Hematopoietic multipotent progenitor cell treated with erythropoietin and hydrocortisone succinate and interleukin-3 and kit ligand, for 15 days (in vitro differentiated cells): ENCODE data around the gene TADA1.
"Not testable (repeated sequence)": the region's sequence is repeated elsewhere in the genome, so short reads cannot be mapped to it uniquely, and the experiment has no call there.

ENCODE experiments used
- DNase-seq: peaks from one replicate; pipeline ENCODE4 v3.0.0-alpha.2; 2015; ENCODE audit warnings: low spot score

TADA1 gene

GRCh38 chr1:166889776-166890175 is 13.7 kb upstream of the TADA1 start:
- no peak for DNase-seq

- DNase-seq = no peak
Measured at GRCh38 chr1:166888373-166889111, 12.5 kb upstream of the TADA1 start.

- no peak for DNase-seq
Measured at GRCh38 chr1:166884971-166885370, 8.9 kb upstream of the TADA1 start.

- no peak for DNase-seq
Measured at GRCh38 chr1:166884040-166884642, 8.1 kb upstream of the TADA1 start.

GRCh38 chr1:166882893-166883292 is 6.8 kb upstream of the TADA1 start:
- no peak for DNase-seq

DNA sequence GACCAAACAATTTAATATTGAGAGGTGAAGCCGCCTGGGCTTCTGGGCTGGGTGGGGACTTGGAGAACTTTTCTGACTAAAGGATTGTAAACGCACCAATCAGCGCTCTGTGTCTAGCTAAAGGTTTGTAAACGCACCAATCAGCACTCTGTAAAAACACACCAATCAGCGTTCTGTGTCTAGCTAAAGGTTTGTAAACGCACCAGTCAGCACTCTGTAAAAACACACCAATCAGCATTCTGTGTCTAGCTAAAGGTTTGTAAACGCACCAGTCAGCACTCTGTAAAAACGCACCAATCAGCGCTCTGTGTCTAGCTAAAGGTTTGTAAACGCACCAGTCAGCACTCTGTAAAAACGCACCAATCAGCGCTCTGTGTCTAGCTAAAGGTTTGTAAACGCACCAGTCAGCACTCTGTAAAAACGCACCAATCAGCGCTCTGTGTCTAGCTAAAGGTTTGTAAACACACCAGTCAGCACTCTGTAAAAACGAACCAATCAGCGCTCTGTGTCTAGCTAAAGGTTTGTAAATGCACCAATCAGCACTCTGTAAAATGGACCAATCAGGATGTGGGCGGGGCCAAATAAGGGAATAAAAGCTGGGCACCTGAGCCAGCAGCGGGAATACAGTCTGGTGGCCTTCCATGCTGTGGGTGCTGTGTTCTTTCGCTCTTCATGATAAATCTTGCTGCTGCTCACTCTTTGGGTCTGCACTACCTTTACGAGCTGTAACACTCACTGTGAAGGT is 2.3 kb upstream of the TADA1 start:
- not testable (repeated sequence) for DNase-seq

DNA sequence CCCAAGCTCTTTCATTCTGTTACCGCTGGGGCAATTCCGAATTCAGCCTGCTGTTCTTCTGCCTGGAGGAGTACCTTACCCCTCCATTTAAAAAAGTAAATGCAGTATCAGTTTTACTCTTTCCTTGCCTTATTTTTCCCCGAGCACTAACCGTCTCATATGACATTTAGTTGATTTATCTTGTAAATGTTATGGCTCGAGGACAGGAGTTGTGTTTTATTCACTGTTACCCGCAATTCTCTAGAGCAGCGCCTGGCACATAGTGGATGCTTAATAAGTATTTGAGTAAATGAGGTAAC is 425 bp upstream of the TADA1 start:
- no peak for DNase-seq

- DNase-seq = no peak
Measured at GRCh38 chr1:166875302-166875733, 746 bp downstream of the TADA1 start.

DNA sequence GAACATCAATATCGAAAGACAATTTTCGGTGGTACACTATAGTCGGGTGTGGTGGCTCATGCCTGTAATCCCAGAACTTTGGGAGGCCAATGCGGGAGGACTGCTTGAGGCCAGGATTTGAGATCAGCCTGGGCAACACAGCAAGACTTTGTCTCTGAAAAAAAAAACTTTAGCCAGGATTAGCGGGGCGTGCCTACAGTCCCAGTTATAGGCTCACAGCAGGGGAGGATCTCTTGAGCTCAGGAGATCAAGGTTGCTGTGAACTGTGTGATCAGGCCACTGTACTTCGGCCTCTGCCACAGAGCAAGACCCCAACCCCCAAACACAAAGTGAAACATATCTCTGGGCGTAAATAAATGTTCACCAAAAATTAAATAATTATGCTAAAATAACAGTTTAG is 1.6 kb downstream of the TADA1 start:
- DNase-seq = no peak

DNA sequence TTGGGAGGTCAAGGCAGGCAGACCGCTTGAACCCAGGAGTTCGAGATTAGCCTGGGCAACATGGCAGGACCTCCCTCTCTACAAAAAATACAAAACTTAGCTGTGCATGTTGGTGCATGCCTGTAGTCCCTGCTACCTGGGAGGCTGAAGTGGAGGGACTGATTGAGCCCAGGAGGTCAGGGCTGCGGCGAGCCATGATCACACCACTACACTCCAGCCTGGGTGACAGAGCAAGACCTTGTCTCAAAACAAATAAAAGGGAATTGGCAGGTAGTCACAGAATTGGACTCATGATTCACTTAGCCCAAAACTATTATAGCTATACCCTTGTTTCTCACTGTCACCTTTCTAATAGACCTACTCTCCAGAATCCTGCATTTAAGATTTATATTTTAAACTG is 5.5 kb downstream of the TADA1 start:
- DNase-seq = no peak

DNA sequence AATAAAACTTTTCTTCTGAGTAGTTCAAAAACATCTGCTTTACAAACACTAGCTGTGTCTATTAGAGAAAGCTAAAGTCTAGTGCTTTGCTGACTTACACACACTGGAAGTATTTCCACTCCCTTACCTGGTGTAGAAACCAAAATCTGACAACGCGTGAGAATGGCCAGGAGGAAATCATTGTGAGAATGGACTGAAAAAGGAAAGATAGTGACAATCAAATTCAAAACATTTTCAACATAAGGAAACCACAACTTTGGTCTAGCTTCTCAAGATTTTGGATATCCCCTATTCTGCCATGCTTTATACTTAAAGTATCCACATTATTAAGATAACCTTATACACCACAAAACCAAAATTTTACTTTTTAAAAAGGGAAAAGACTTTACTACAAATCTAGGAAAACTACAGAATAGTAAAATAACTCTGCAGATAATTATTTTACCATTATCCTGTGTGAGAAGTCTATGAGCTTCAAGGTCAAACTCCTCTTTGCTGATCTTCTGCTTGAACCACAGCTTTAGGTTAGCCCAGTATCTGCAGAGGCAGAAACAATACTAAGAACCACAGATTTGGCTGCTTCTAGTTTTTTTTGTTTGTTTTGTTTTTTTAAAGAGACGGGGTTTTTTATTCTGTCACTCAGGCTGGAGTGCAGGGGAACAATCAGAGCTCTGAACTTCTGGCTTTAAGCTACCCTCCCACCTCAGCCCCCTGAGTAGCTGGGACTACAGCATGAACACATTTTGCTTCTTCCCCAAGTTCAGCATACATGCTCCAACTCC is 6.6 kb downstream of the TADA1 start:
- DNase-seq = no peak

- DNase-seq = no peak
Measured at GRCh38 chr1:166868639-166869038, 7.4 kb downstream of the TADA1 start.

DNA sequence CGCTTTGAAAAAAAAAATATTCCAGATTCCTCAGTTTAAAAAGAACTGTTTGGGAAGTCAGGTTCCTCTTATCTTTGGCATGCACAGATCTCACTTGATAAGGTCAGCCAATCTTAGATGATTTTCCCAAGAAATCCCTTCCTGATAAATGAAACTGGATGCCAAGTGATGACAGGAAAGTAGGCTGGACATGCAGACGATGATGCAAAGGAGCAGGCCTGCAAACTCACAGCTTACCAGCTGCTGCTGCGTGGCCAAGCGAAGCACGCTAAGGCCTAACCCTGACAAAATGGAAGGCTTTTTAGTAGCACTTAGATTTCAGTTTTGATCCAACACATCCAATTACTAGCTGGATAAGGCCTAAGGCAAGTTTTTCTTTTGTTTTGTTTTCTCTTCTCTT is 10.1 kb downstream of the TADA1 start:
- no peak for DNase-seq

DNA sequence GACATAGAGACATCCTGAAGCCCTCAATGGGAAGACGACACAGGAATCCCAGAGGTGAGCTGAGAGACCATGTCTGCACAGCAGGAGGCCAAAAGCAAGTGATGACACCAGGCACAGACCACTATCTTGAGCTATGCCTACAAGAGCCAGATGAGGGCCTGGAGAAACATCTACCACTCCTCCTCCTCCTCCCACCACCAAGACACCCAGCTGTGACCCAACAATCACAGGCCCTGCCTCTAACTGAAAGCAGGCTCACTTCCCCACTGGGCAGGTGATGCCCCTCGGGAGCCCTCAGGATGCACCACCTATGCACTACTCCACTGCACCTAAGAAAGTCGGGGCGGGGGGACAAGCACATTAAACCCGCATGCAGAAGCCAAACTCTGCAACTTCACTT is 16.5 kb downstream of the TADA1 start:
- DNase-seq = no peak

DNA sequence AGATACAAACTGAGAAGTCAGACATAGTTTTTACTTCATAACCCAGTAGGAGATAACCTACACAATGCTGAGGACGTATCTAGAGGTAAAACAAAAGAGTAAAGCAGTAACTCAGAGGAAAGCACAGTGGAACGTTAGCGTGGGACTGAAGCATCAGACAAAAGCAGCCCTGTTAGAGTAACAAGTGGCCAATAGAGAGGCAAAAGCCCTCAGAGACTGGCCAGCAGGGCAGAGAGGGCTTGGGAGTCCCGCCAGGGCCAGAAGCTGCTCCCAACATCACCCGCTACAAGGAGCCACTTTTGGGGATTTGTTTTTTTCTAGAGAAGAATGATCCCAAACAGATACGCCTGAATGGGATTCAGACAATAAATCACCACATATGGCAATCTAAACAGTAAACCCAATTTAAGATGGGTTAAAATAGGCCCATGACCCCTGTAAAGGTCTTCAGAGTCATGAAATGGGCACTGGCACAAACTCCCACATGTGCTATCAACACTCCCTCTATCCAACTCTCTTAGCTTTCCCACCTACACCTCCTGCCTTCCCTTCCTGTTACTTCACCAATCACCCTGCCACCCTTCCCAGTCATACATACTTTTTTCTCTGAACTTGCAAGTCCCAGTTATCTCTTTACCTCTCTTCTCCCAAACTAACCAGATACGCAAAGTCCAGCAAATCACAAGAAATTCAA is 17.2 kb downstream of the TADA1 start:
- no peak for DNase-seq

GRCh38 chr1:166857995-166858394 is 18.1 kb downstream of the TADA1 start:
- no peak for DNase-seq

DNA sequence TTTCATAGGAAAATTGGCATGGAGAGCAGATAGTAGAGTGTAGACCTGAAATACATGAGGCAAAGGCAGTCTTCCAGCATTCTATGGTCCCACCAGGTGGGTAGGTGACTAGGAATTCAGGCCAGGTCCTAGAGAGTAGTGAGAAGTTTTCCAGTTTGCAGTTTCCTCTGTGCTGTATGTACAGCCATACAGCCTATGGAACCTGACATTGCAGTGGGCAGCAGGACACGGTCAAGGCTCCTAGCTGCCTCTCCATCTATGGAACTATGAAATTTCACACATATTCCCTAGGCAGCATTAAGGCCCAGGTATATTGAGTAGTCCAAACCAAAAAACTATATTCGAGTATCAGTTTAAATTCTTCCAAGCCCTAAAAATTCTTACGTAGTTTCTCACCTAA is 20.5 kb downstream of the TADA1 start:
- DNase-seq = no peak

DNA sequence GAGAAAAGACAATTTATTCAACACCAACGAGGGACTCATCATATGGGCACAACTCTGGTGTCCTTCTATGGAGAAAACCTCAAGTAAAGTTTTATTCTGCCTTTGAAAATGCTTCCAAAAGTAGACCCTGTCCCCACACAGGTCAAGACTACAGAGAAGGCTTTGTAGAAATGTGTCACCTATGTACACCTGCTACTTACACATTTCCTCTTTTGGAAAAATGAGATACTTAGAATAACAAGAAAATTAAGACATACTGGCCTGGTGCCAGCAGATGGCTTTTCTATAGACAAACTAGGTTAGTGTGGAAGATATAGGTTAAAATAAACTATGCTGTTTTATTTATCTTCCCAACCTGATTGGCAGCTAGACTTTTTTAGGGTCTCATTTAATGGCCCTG is 23.1 kb downstream of the TADA1 start:
- no peak for DNase-seq

- no peak for DNase-seq
Measured at GRCh38 chr1:166849135-166849534, 26.9 kb downstream of the TADA1 start.

DNA sequence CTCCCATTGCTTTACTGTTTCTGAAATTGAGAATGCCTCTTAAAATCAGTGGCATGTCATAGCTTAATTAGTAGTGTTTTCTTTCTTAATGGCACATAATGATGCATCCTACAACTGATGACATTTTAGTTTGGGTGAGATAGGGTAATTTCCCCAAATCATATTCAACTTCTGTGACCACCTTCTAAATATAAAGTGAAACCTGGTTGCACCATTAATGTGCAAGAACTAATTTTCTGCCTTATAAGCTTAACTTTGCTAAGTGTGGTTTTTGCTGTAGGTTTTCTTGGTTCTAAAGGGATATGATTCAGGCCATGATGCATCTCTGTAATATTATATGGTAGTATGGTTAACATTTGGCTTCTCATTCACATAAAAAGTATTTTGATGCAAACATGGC is 27.9 kb downstream of the TADA1 start:
- DNase-seq = no peak

DNA sequence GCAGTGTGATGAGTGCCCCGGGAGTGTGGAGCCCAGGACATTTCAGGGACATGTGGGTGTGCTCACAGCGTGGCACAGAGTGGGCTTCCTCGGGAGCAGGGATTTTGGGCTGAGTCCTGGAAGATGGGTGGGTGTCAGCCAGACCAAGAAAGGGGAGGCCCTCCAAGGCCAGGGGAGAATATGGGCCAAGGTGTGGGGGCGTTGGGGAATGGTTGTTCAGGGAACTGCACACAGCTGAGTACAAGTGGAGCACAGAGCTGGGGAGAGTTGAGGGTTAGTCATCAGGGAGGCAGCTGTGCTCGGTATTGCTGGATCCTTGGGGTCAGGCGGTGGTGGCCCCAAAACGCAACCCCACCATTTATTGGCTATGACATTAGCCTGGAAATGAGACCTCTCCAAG is 31.3 kb downstream of the TADA1 start:
- DNase-seq = no peak
